BJ (cell line): ENCODE results near the gene RHOT2. TPM values are rescaled to one million over a fixed set of nuclear protein-coding genes. Genes with fewer than 3 reads are reported as not detected.
"Not testable (repeated sequence)": the region's sequence is repeated elsewhere in the genome, so short reads cannot be mapped to it uniquely, and the experiment has no call there.

ENCODE experiments used
- CTCF ChIA-PET: fragments of 350-600 bp; formaldehyde crosslinking; extraction: SDS; loops from one replicate; lab custom pipeline; 2021; ENCODE audit warnings: antibody characterized with exemption, inconsistent platforms; lab: Yijun Ruan, JAX
- POLR2A ChIA-PET: fragments of 300-600 bp; sonication (Branson Sonifier 250); formaldehyde crosslinking; extraction: SDS; loops from one replicate; lab custom pipeline; 2021; ENCODE audit warnings: antibody characterized with exemption; lab: Charles Lee
- DNase-seq: peaks from one replicate; pipeline ENCODE4 v3.0.0-alpha.2; 2011; ENCODE audit warnings: low read depth
- H3K27me3 ChIP-seq: 2 replicates; pipeline ENCODE4 v1.6.0; 2011; ENCODE audit warnings: low read length; ENCODE audit not compliant: control insufficient read depth, insufficient read depth
- H3K36me3 ChIP-seq: 2 replicates; pipeline ENCODE4 v1.5.1; 2011; ENCODE audit warnings: low read length; ENCODE audit not compliant: control insufficient read depth, insufficient read depth
- H3K4me3 ChIP-seq: 2 replicates; pipeline ENCODE4 v1.5.1; 2011; ENCODE audit warnings: low read depth, mild to moderate bottlenecking, control low read depth, low read length
- CTCF ChIP-seq: IDR thresholded peaks from 2 replicates; pipeline ENCODE4 v1.5.1; 2011; ENCODE audit warnings: low read depth, mild to moderate bottlenecking, control low read depth, inconsistent platforms, low read length, moderate library complexity; ENCODE audit not compliant: insufficient read depth
- polyA plus RNA-seq: library from polyadenylated mRNA; depleted of rRNA; stranded (reverse); fragments of >200 nt; gene quantifications from 2 replicates; pipeline ENCODE4 v1.2.3, GENCODE V29; 2011

The RHOT2 gene
- polyA plus RNA-seq, 1 experiment = 81.7 TPM

GRCh38 chr16:685967-686366 is 18.0 kb downstream of the RHOT2 start:
- CTCF ChIA-PET = interaction anchor here (0.7 to 1.1 kb wide), 2 partner anchors 34 to 95 kb away, joined by 4 read pairs; no protein-coding TSS in a partner anchor
- peak; percentile 60 for TF ChIP-seq CTCF
- Histone ChIP-seq H3K36me3 (peaks cover 23% of the 10 kb centered on the region), H3K27me3 (no peaks in the 10 kb centered on the region), H3K4me3 (no peak overlapping the region)
- POLR2A ChIA-PET = no interaction called here
- DNase-seq = no peak

- ChIA-PET CTCF (interaction anchor here (0.7 to 1.1 kb wide), 2 partner anchors 33 to 94 kb away, joined by 4 read pairs; no protein-coding TSS in a partner anchor), POLR2A (no interaction called here)
- Histone ChIP-seq H3K4me3 (no peak overlapping the region), H3K27me3 (no peaks in the 10 kb centered on the region), H3K36me3 (peaks cover 21% of the 10 kb centered on the region)
- DNase-seq = no peak
- TF ChIP-seq CTCF = no peak
Measured at GRCh38 chr16:686459-687260, 18.7 kb downstream of the RHOT2 start.

- DNase-seq = no peak
- no peak for TF ChIP-seq CTCF
- Histone ChIP-seq H3K4me3 (no peak overlapping the region), H3K27me3 (no peaks in the 10 kb centered on the region; the same call in 1 of the 2 replicates), H3K36me3 (peaks cover 12% of the 10 kb centered on the region)
- POLR2A ChIA-PET = no interaction called here
- CTCF ChIA-PET = interaction anchor here (0.7 kb wide), 1 partner anchor 23 kb away, joined by 3 read pairs; no protein-coding TSS in a partner anchor
Measured at GRCh38 chr16:687499-687898, 19.6 kb downstream of the RHOT2 start.

- POLR2A ChIA-PET = no interaction called here
- no peak for TF ChIP-seq CTCF
- H3K36me3 ChIP-seq = peaks cover 5% of the 10 kb centered on the region
- peak overlapping the region; percentile 76 for H3K4me3 ChIP-seq
- CTCF ChIA-PET = interaction anchor here (0.6 to 1.5 kb wide), 5 partner anchors 12 to 97 kb away, joined by 3 to 4 read pairs (median 3); partner anchors contain the start of gene RHOT2
- no peak for DNase-seq
- H3K27me3 ChIP-seq = peaks cover 10% of the 10 kb centered on the region
Measured at GRCh38 chr16:689175-689897, 21.4 kb downstream of the RHOT2 start.

GRCh38 chr16:691242-691641 is 23.3 kb downstream of the RHOT2 start:
- H3K27me3 ChIP-seq = peaks cover 18% of the 10 kb centered on the region
- CTCF ChIA-PET, POLR2A ChIA-PET, DNase-seq, H3K36me3 ChIP-seq, H3K4me3 ChIP-seq: not testable (repeated sequence)
